SIG-M5 treated with dmso at 0.1 percent for 504 hours (cell line): ENCODE measurements around the gene F2R.
A peak's percentile ranks its signal among the peaks of the same experiment; 100 is the strongest.
"Not testable (repeated sequence)": the region's sequence is repeated elsewhere in the genome, so short reads cannot be mapped to it uniquely, and the experiment has no call there.

Source experiments
- DNase-seq: peaks from one replicate; lab custom pipeline; 2025; ENCODE audit not compliant: unreplicated experiment; lab: John Stamatoyannopoulos, UW

The F2R gene

GRCh38 chr5:76715736-76716455 is at the start of gene F2R:
Gene F2R, plus strand, starts transcription at chr5:76716126. Its CDS starts 182 bp downstream, at chr5:76716308.
- DNase-seq, result peak; percentile 33

GRCh38 chr5:76667495-76667894 is 48.4 kb upstream of the F2R start:
- DNase-seq, result no peak

GRCh38 chr5:76669245-76669644 is 46.7 kb upstream of the F2R start:
- DNase-seq, result no peak

GRCh38 chr5:76670508-76670907 is 45.4 kb upstream of the F2R start:
- DNase-seq, result no peak

- DNase-seq, result no peak
Measured at GRCh38 chr5:76672242-76672641, 43.7 kb upstream of the F2R start.

GRCh38 chr5:76673125-76673524 is 42.8 kb upstream of the F2R start:
- no peak for DNase-seq

GRCh38 chr5:76674330-76675066 is 41.4 kb upstream of the F2R start:
- peak; percentile 7 for DNase-seq

- no peak for DNase-seq
Measured at GRCh38 chr5:76675364-76675763, 40.6 kb upstream of the F2R start.

GRCh38 chr5:76677849-76678472 is 38.0 kb upstream of the F2R start:
- DNase-seq, result no peak

- no peak for DNase-seq
Measured at GRCh38 chr5:76679231-76679630, 36.7 kb upstream of the F2R start.

GRCh38 chr5:76680826-76681225 is 35.1 kb upstream of the F2R start:
- not testable (repeated sequence) for DNase-seq

- no peak for DNase-seq
Measured at GRCh38 chr5:76681287-76681686, 34.6 kb upstream of the F2R start.

GRCh38 chr5:76682387-76682786 is 33.5 kb upstream of the F2R start:
- DNase-seq, result no peak

GRCh38 chr5:76683816-76684731 is 31.9 kb upstream of the F2R start:
- DNase-seq, result no peak

GRCh38 chr5:76684756-76685519 is 31.0 kb upstream of the F2R start:
- no peak for DNase-seq

GRCh38 chr5:76685704-76686103 is 30.2 kb upstream of the F2R start:
- no peak for DNase-seq

GRCh38 chr5:76688212-76688611 is 27.7 kb upstream of the F2R start:
- no peak for DNase-seq

- no peak for DNase-seq
Measured at GRCh38 chr5:76688836-76689235, 27.1 kb upstream of the F2R start.

GRCh38 chr5:76689321-76690036 is 26.4 kb upstream of the F2R start:
- no peak for DNase-seq
